ENCODE data around the gene CD200R1L. TPM values are rescaled to one million over a fixed set of nuclear protein-coding genes. Genes with fewer than 3 reads are reported as not detected.
"Not testable (repeated sequence)": the region's sequence is repeated elsewhere in the genome, so short reads cannot be mapped to it uniquely, and the experiment has no call there.

CD200R1L gene
- polyA plus RNA-seq, 1 of the 3 experiments (the other 2 are of a cell fraction) = not detected

DNA sequence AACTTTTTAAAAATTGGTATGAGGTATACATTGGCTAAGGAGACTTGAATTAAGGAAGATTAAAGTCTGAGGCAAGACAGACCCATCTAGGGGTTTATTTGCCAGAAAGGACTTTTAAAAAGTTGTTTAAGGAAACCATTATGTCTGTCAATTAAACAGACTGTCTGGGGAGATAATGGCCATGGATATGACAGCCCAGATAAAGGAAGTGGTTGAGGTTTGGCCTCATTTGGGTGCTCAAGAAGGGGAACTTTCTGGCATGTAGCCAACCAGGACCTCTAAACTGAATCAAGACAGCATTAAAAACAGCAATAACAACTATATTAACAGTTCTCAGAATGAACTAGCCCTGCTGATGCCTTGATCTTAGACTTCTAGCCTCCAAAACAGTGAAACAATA is 9.9 kb upstream of the CD200R1L start:
- H3K36me3 ChIP-seq (replicated peaks in 1 of 2; ENCODE audit: control insufficient read depth in 1 of 2, insufficient read depth in 2 of 2, low read length in 1 of 2) = no peaks in the 10 kb centered on the region
- H2AFZ ChIP-seq (ENCODE audit: low read depth) = no peak overlapping the region
- CTCF ChIA-PET = no interaction called here
- H3K9ac ChIP-seq = no peak overlapping the region
- H3K79me2 ChIP-seq (ENCODE audit: insufficient read depth) = no peaks in the 10 kb centered on the region
- H3F3A ChIP-seq (replicated peaks; ENCODE audit: insufficient read depth) = no peaks in the 10 kb centered on the region
- H3K9me3 ChIP-seq = no peaks in the 10 kb centered on the region; the same call in 1 of the 2 replicates
- no peaks in the 10 kb centered on the region for H3K9me2 ChIP-seq
- POLR2A ChIA-PET = no interaction called here
- no peaks in the 10 kb centered on the region for H4K20me1 ChIP-seq (ENCODE audit: insufficient read depth)
- H3K4me2 ChIP-seq = no peak overlapping the region
- no peaks in the 10 kb centered on the region for H3K27me3 ChIP-seq (ENCODE audit: insufficient read depth)
- no peak overlapping the region for H3K4me3 ChIP-seq (ENCODE audit: low read depth in 2 of 2, low read length in 1 of 2)
- peak overlapping the region in 1 of 2 experiments; percentile 96; a peak in 2 of 4 replicates for H3K27ac ChIP-seq (ENCODE audit: low read depth in 2 of 2, low read length in 1 of 2)
- TF ChIP-seq MXI1 (IDR thresholded peaks at IDR 0.05; ENCODE audit: low read depth, low read length) (no peak), EP300 (IDR thresholded peaks at IDR 0.05; ENCODE audit: borderline replicate concordance in 1 of 2, low read depth in 1 of 2, low read length in 1 of 2) (0 out of 4 replicates have a peak, but pooled peaks of 1 of the 2 experiments have one; percentile 30)
- DNase-seq = peak; percentile 12
- peaks cover 0 to 4% of the 10 kb centered on the region in 2 experiments; a peak in 2 of 4 replicates for H3K4me1 ChIP-seq (ENCODE audit: control insufficient read depth in 1 of 2, insufficient read depth in 2 of 2, low read depth in 1 of 2, low read length in 1 of 2)

DNA sequence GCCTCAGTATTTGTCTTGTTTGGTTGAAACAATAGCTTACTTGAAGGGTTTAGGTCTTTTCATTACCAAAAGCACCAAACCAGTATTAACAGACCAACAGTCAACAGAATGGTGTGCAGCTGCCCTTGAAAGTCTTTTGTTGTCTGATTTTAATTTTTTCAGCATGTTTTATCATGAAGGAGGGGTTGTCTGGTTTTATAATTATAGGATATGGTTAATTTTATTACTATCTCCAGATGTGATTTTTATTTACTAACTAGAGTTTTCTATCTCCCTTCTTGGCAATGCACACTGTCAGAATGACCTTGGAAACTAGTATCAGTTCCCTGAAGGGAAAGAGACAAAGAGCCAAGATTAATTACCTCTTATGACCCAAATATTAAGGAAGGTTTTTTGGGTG is 9.2 kb upstream of the CD200R1L start:
- H4K20me1 ChIP-seq (ENCODE audit: insufficient read depth) = no peaks in the 10 kb centered on the region
- H3K9ac ChIP-seq = no peak overlapping the region
- ChIA-PET POLR2A (no interaction called here), CTCF (interaction anchor here (2.0 kb wide), 1 partner anchor 123 kb away, joined by 8 read pairs; no protein-coding TSS in a partner anchor)
- H3K36me3 ChIP-seq (replicated peaks in 1 of 2; ENCODE audit: control insufficient read depth in 1 of 2, insufficient read depth in 2 of 2, low read length in 1 of 2) = no peaks in the 10 kb centered on the region
- H3K9me2 ChIP-seq = no peaks in the 10 kb centered on the region
- peaks cover 0 to 4% of the 10 kb centered on the region in 2 experiments; a peak in 2 of 4 replicates for H3K4me1 ChIP-seq (ENCODE audit: control insufficient read depth in 1 of 2, insufficient read depth in 2 of 2, low read depth in 1 of 2, low read length in 1 of 2)
- no peak overlapping the region for H3K4me3 ChIP-seq (ENCODE audit: low read depth in 2 of 2, low read length in 1 of 2)
- H3K27me3 ChIP-seq (ENCODE audit: insufficient read depth) = no peaks in the 10 kb centered on the region
- 0 out of 2 replicates have a peak, but pooled peaks have one; percentile 7 for TF ChIP-seq TCF12 (IDR thresholded peaks at IDR 0.05)
- peak; percentile 56; the same call in 1 of the 2 replicates for TF ChIP-seq GATA2 (CRISPR knock-in tag; IDR thresholded peaks at IDR 0.05)
- TF ChIP-seq POLR2AphosphoS5 (IDR thresholded peaks at IDR 0.05; ENCODE audit: low read depth, low read length) = no peak
- 0 out of 2 replicates have a peak, but pooled peaks have one; percentile 39 for TF ChIP-seq RCOR1 (IDR thresholded peaks at IDR 0.05; ENCODE audit: low read length)
- peak in 1 of 2 experiments; percentile 84; a peak in 2 of 4 replicates for TF ChIP-seq EP300 (IDR thresholded peaks at IDR 0.05; ENCODE audit: borderline replicate concordance in 1 of 2, low read depth in 1 of 2, low read length in 1 of 2)
- TF ChIP-seq FOXM1 (IDR thresholded peaks at IDR 0.05; ENCODE audit: low read depth) = no peak
- H3K4me2 ChIP-seq = no peak overlapping the region
- H3F3A ChIP-seq (replicated peaks; ENCODE audit: insufficient read depth) = no peaks in the 10 kb centered on the region
- peak overlapping the region in 1 of 2 experiments; percentile 96; a peak in 2 of 4 replicates for H3K27ac ChIP-seq (ENCODE audit: low read depth in 2 of 2, low read length in 1 of 2)
- H3K79me2 ChIP-seq (ENCODE audit: insufficient read depth) = no peaks in the 10 kb centered on the region
- peak; percentile 38 for DNase-seq
- H3K9me3 ChIP-seq = peaks cover 4% of the 10 kb centered on the region; the same call in 1 of the 2 replicates
- H2AFZ ChIP-seq (ENCODE audit: low read depth) = no peak overlapping the region

DNA sequence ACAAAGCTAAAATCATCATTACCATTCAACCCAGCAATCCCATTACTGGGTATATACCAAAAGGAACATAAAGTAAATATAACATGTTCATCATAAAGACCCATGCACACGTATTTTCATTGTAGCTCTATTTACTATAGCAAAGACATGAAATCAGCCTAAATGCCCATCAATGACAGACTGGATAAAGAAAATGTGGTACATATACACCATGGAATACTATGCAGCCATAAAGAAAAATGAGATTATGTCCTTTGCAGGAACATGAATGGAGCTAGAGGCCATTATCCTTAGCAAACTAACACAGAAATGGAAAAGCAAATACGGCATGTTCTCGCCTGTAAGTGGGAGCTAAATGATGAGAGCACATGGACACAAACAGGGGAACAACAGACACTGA is 8.4 kb upstream of the CD200R1L start:
- H2AFZ ChIP-seq (ENCODE audit: low read depth); H3K9ac ChIP-seq; H3K4me1 ChIP-seq (ENCODE audit: control insufficient read depth in 1 of 2, insufficient read depth in 2 of 2, low read depth in 1 of 2, low read length in 1 of 2); H3K9me3 ChIP-seq; H3F3A ChIP-seq (replicated peaks; ENCODE audit: insufficient read depth); H3K79me2 ChIP-seq (ENCODE audit: insufficient read depth); H4K20me1 ChIP-seq (ENCODE audit: insufficient read depth); DNase-seq; POLR2A ChIA-PET; H3K9me2 ChIP-seq; H3K36me3 ChIP-seq (replicated peaks in 1 of 2; ENCODE audit: control insufficient read depth in 1 of 2, insufficient read depth in 2 of 2, low read length in 1 of 2); H3K4me2 ChIP-seq; H3K4me3 ChIP-seq (ENCODE audit: low read depth in 2 of 2, low read length in 1 of 2); H3K27me3 ChIP-seq (ENCODE audit: insufficient read depth): not testable (repeated sequence)
- CTCF ChIA-PET = interaction anchor here (0.9 to 2.0 kb wide), 3 partner anchors 113 to 124 kb away, joined by 3 to 8 read pairs (median 4); no protein-coding TSS in a partner anchor
- 48% methylated on average over 3 of the region's 3 CpGs for WGBS (ENCODE audit: low lambda C conversion rate)
- H3K27ac ChIP-seq (ENCODE audit: low read depth in 2 of 2, low read length in 1 of 2) = peak overlapping the region in 1 of 2 experiments; percentile 96; a peak in 2 of 4 replicates
